ENCODE measurements around the gene HSF4. TPM values are rescaled to one million over a fixed set of nuclear protein-coding genes. Genes with fewer than 3 reads are reported as not detected.

HSF4 gene
- total RNA-seq, 1 donor = 5.8 TPM

- Histone ChIP-seq H2AFZ (ENCODE audit: low read length) (no peak overlapping the region), H3K27me3 (ENCODE audit: insufficient read depth, low read length) (peaks cover 9% of the 10 kb centered on the region), H3K9me3 (ENCODE audit: low read depth, low read length) (no peaks in the 10 kb centered on the region), H3K36me3 (ENCODE audit: insufficient read depth, low read length) (peaks cover 6% of the 10 kb centered on the region), H3K4me1 (ENCODE audit: insufficient read depth, low read length) (peaks cover 11% of the 10 kb centered on the region), H3K79me2 (ENCODE audit: insufficient read depth, low read length) (peaks cover 4% of the 10 kb centered on the region), H3K4me2 (ENCODE audit: insufficient read depth, low read length) (no peak overlapping the region), H3K4me3 (ENCODE audit: insufficient read depth, low read length) (no peak overlapping the region), H3K27ac (ENCODE audit: low read depth, low read length) (no peak overlapping the region), H4K20me1 (ENCODE audit: insufficient read depth, low read length) (peaks cover 44% of the 10 kb centered on the region)
- TF ChIP-seq, protein P1, sequence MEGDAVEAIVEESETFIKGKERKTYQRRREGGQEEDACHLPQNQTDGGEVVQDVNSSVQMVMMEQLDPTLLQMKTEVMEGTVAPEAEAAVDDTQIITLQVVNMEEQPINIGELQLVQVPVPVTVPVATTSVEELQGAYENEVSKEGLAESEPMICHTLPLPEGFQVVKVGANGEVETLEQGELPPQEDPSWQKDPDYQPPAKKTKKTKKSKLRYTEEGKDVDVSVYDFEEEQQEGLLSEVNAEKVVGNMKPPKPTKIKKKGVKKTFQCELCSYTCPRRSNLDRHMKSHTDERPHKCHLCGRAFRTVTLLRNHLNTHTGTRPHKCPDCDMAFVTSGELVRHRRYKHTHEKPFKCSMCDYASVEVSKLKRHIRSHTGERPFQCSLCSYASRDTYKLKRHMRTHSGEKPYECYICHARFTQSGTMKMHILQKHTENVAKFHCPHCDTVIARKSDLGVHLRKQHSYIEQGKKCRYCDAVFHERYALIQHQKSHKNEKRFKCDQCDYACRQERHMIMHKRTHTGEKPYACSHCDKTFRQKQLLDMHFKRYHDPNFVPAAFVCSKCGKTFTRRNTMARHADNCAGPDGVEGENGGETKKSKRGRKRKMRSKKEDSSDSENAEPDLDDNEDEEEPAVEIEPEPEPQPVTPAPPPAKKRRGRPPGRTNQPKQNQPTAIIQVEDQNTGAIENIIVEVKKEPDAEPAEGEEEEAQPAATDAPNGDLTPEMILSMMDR (IDR thresholded peaks at IDR 0.05; ENCODE audit: extremely low read depth, low read depth, low read length) = no peak
- DNase-seq (ENCODE audit: insufficient read length, low spot score, missing footprints) = peak; percentile 82
Observed at GRCh38 chr16:67157892-67158635, 6.5 kb upstream of the HSF4 start.

GRCh38 chr16:67158637-67159600, 5.6 kb upstream of the HSF4 start:
- peak overlapping the region; percentile 97 for H3K4me2 ChIP-seq (ENCODE audit: insufficient read depth, low read length)
- H3K4me1 ChIP-seq (ENCODE audit: insufficient read depth, low read length) = peaks cover 14% of the 10 kb centered on the region
- H3K4me3 ChIP-seq (ENCODE audit: insufficient read depth, low read length) = peak overlapping the region; percentile 97
- peaks cover 6% of the 10 kb centered on the region for H3K36me3 ChIP-seq (ENCODE audit: insufficient read depth, low read length)
- no peaks in the 10 kb centered on the region for H3K9me3 ChIP-seq (ENCODE audit: low read depth, low read length)
- H3K27ac ChIP-seq (ENCODE audit: low read depth, low read length) = peak overlapping the region; percentile 37
- DNase-seq (ENCODE audit: insufficient read length, low spot score, missing footprints) = peak; percentile 97
- peaks cover 52% of the 10 kb centered on the region for H4K20me1 ChIP-seq (ENCODE audit: insufficient read depth, low read length)
- H3K79me2 ChIP-seq (ENCODE audit: insufficient read depth, low read length) = peaks cover 4% of the 10 kb centered on the region
- TF ChIP-seq, protein P1 (IDR thresholded peaks at IDR 0.05; ENCODE audit: extremely low read depth, low read depth, low read length) = no peak
- H3K27me3 ChIP-seq (ENCODE audit: insufficient read depth, low read length) = peaks cover 18% of the 10 kb centered on the region
- peak overlapping the region; percentile 80 for H2AFZ ChIP-seq (ENCODE audit: low read length)

DNA sequence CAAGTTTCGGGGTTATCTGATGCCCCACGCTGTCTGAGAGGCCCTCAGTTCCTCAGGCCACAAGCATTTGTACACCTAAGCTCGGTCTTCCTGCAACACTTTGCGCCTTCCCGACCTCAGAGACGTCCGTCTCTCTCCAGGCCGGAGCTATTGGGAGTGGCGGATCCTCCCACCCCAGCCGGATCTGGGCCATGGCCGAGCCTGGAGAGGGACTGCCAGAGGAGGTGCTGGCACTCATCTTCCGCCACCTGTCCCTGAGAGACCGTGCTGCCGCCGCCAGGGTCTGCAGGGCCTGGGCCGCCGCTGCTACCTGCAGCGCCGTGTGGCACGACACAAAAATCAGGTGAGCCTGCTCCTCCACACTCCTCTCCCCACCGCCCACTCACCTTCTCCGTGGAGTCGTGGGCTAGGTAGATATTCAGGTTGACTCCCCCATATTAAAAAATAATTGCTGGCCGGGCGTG, 2.9 kb upstream of the HSF4 start:
- H3K4me2 ChIP-seq (ENCODE audit: insufficient read depth, low read length) = peak overlapping the region; percentile 97
- H3K36me3 ChIP-seq (ENCODE audit: insufficient read depth, low read length) = no peaks in the 10 kb centered on the region
- no peak overlapping the region for H2AFZ ChIP-seq (ENCODE audit: low read length)
- DNase-seq (ENCODE audit: insufficient read length, low spot score, missing footprints) = no peak
- H3K9me3 ChIP-seq (ENCODE audit: low read depth, low read length) = no peaks in the 10 kb centered on the region
- H4K20me1 ChIP-seq (ENCODE audit: insufficient read depth, low read length) = peaks cover 37% of the 10 kb centered on the region
- peaks cover 34% of the 10 kb centered on the region for H3K27me3 ChIP-seq (ENCODE audit: insufficient read depth, low read length)
- H3K4me1 ChIP-seq (ENCODE audit: insufficient read depth, low read length) = peaks cover 16% of the 10 kb centered on the region
- H3K4me3 ChIP-seq (ENCODE audit: insufficient read depth, low read length) = no peak overlapping the region
- TF ChIP-seq, protein P1 (IDR thresholded peaks at IDR 0.05; ENCODE audit: extremely low read depth, low read depth, low read length) = no peak
- no peak overlapping the region for H3K27ac ChIP-seq (ENCODE audit: low read depth, low read length)
- peaks cover 4% of the 10 kb centered on the region for H3K79me2 ChIP-seq (ENCODE audit: insufficient read depth, low read length)

Data from osteoblast (primary cell).